Measurements from ENCODE around the gene COQ8B. TPM values are rescaled to one million over a fixed set of nuclear protein-coding genes. Genes with fewer than 3 reads are reported as not detected.
"Not testable (repeated sequence)": the region's sequence is repeated elsewhere in the genome, so short reads cannot be mapped to it uniquely, and the experiment has no call there.

Gene COQ8B
- 37.4 TPM for total RNA-seq
- long read RNA-seq, partial matches to known transcripts = 3 of 35 reads
- long read RNA-seq, other reads (novel, unspliced or antisense) = 30 of 35 reads

DNA sequence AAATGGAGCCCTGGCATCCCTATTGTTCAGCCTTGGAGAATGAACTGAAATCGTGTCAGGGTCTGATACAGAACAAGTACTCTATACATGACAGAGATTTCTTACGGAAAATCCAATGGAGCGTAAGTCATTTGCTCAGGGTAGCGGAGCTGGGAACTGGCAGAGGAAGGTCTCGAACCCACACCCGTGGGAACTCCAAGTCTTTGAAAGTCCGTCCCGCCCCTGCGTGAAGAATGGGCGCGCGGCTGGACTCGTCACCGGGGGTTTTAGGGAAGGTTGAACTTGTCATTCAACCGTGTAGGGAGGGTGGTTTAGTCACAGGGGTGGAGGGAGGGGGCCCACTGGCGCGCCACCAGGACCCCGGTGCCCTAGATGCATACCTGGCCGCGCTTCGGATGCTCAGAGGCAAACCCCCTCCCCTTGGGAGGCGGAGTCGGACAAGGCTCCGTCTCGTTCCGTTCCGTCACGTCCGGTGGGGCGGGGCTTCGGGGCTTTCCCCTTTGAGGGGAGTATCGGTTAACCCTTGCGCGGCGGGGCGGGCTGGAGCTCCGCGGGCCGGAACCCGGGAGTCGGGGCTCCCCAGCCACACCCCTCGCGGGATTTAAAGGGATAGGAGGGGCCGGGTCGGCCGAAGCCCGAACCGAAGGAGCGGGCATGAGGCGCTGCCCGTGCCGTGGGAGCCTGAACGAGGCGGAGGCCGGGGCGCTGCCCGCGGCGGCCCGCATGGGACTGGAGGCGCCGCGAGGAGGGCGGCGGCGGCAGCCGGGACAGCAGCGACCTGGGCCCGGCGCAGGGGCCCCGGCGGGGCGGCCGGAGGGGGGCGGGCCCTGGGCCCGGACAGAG, at the start of gene COQ8B, which contains the start of gene ITPKC:
COQ8B (minus strand) TSS at position 405 of the 843 bp plus-strand sequence. CDS start 2,254 bp downstream, outside the sequence.
ITPKC (plus strand) TSS at position 631 of the 843 bp plus-strand sequence; CDS start at position 655, 24 bp downstream.
- intact Hi-C loops (cut with DNase I) = loop anchor here (2.0 to 10.0 kb wide), 4 partner anchors 34 to 292 kb away; partner anchors contain the start of genes ACTMAP, EGLN2, LTBP4 and SERTAD1
- peak; percentile 100 for DNase-seq (ENCODE audit: missing footprints)
- ATAC-seq = peak; percentile 79

DNA sequence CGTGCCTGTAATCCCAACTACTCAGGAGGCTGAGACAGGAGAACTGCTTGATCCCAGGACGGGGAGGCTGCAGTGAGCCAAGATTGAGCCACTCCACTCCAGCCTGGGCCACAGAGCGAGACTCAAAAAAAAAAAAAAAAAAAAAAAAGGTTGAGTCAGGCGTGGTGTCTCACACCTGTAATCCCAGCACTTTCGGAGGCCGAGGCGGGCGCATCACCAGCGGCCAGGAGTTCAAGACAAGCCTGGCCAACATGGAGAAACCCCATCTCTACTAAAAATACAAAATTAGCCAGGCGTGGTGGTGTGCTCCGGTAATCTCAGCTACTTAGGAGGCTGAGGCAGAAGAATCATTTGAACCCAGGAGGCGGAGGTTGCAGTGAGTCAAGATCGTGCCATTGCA, 49.7 kb upstream of the COQ8B start:
- ATAC-seq; intact Hi-C loops (cut with DNase I); DNase-seq (ENCODE audit: missing footprints): not testable (repeated sequence)

DNA sequence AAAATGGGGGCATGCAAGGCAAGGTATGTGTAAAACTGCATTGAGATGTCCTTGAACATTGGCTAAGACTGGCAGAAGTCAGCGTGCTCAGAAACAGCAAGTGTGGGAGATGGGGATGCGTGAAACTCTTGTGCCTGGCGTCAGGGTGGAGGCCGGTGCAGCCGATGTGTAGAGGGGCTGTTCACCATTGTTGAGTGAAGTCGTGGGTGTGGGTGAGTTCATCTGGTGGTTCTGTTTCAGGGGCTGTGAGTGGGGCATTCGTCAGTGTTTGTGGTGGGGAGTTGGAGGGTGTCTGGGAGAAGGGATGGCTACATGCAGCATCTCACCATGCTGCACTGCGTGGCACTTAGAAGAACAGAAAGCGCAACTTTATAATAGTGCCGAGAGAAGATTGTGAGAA, 47.3 kb upstream of the COQ8B start:
- no peak for DNase-seq (ENCODE audit: missing footprints)
- ATAC-seq = no peak
- intact Hi-C loops (cut with DNase I) = no loop called here

DNA sequence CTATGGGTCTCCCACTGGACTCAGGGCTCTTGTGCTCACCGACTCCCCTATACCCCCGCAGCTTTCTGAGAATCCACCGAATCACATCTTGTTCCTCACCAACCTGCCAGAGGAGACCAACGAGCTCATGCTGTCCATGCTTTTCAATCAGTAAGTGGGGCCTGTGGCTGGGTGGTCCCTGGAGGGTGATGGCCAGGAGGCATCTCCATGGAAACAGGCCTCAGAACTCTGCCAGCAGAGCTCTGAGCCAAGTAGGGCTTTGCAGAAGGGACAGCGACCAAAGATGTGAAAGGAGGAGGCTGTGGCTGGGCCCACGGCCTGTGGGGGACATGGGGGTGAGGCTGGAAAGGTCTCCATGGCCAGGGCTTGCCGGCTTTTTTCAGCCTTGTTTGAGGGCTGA, 46.8 kb upstream of the COQ8B start:
- intact Hi-C loops (cut with DNase I) = no loop called here
- DNase-seq (ENCODE audit: missing footprints) (no peak), ATAC-seq (no peak)

DNA sequence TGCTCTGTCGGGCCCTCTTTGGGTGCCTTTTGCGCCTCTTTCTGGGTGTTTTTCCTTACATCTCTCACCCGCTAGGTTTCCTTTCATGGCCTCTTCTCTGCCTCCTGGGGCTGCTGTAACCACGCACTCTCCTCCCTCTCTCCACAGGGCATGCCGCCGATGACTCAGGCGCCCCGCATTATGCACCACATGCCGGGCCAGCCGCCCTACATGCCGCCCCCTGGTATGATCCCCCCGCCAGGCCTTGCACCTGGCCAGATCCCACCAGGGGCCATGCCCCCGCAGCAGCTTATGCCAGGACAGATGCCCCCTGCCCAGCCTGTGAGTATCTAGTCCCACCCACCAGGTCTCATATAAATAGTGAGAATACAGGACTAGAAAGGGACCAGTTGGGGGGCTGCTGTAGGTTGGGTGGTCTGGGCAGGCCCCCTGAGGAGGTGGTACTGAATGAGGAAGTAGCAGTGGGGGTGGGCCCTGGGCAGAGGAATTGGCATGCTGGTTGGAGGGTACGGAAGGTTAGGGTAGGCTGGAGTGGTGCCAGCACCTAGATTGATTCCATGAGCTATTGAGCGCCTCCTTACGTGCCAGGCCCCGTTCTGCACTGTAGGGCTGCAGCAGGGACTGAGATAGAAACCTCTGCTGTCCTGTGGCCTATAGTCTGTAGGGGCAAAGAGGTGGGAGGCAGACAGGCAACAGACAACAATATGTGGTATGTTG, 46.2 kb upstream of the COQ8B start:
- DNase-seq (ENCODE audit: missing footprints) (no peak), ATAC-seq (no peak)
- intact Hi-C loops (cut with DNase I) = no loop called here

GRCh38 chr19:40759352-40759751, 42.7 kb upstream of the COQ8B start:
- intact Hi-C loops (cut with DNase I) = no loop called here
- DNase-seq (ENCODE audit: missing footprints) (no peak), ATAC-seq (no peak)

DNA sequence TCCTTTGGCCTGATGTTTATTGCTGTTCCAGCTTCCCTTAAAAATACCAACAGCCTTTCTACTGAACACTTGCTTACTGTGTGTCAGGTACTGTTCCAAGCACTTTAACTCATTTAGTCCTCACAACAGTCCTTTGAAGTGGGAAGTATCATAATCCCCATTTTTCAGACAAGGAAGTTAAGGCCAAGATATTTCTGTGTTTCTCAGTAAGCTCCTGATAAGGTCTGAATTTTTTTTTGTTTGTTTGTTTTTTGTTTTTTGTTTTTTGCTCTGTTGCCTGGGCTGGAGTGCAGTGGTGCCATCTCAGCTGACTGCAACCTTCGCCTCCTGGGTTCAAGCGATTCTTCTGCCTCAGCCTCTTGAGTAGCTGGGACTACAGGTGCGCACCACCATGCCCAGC, 41.8 kb upstream of the COQ8B start:
- ATAC-seq (no peak), DNase-seq (ENCODE audit: missing footprints) (no peak)
- intact Hi-C loops (cut with DNase I) = no loop called here

- DNase-seq (ENCODE audit: missing footprints) (no peak), ATAC-seq (no peak)
- intact Hi-C loops (cut with DNase I) = no loop called here
Measured at GRCh38 chr19:40756502-40757110, 39.9 kb upstream of the COQ8B start.

- intact Hi-C loops (cut with DNase I) = no loop called here
- no peak for ATAC-seq
Measured at GRCh38 chr19:40755791-40756190, 39.1 kb upstream of the COQ8B start.

GRCh38 chr19:40755248-40755624, 38.5 kb upstream of the COQ8B start:
- ATAC-seq (no peak), DNase-seq (ENCODE audit: missing footprints) (no peak)
- intact Hi-C loops (cut with DNase I) = no loop called here

More at GRCh38 chr19:40755791-40756190, 39.1 kb upstream of the COQ8B start:
- DNase-seq (ENCODE audit: missing footprints) = no peak

DNA sequence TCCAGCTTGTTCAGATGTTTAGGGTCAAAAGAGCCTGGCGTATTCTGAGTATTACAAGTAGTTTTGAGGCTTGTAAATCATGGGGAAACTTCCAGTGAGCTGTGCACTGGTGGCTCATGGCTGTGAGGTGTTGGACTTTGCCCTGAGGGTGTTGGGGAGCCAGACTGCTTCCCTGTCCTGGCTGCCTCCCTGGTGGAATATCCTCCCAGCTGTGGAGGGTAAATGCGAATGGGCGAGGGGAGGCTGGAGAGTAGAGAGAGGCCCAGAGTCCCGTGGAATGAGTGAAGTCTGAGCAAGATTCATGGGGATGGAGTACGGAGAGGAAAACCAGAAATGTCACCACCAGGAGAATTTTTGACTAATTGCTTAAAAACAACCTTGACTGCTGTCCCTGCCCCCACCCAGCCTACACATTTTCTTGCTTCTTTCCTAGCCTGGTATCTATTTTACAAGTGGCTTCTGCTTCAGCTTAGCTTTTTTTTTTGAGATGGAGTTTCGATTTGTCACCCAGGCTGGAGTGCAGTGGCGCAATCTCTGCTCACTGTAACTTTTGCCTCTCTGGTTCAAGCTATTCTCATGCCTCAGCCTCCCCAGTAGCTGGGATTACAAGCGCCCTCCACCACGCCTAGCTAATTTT, 38.0 kb upstream of the COQ8B start:
- DNase-seq (ENCODE audit: missing footprints) (no peak), ATAC-seq (no peak)
- intact Hi-C loops (cut with DNase I) = no loop called here

DNA sequence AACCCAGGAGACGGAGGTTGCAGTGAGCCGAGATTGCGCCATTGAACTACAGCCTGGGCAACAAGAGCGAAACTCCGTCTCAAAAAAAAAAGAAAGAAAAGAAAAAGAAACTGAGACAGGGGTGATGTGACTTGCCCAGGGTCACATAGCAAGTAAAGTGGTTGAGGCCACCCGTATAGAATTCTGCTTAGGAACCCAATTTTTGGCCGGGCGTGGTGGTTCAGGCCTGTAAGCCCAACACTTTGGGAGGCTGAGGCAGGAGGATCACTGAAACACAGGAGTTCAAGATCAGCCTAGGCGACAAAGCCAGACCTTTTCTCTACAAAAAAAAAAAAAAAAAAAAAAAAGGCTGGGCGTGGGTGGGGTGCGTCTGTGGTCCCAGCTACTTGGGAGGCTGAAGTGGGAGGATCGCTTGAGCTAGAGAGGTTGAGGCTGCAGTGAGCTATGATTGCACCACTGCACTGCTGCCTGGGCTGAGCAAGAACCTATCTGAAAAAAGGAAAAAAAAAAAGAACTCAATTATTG, 35.6 kb upstream of the COQ8B start:
- intact Hi-C loops (cut with DNase I) = no loop called here
- no peak for DNase-seq (ENCODE audit: missing footprints)
- no peak for ATAC-seq

- peak; percentile 86 for ATAC-seq
- intact Hi-C loops (cut with DNase I) = loop anchor here (1.0 to 2.0 kb wide), 4 partner anchors 34 to 68 kb away; partner anchors contain the start of genes COQ8B, ITPKC and NUMBL
- peak; percentile 98 for DNase-seq (ENCODE audit: missing footprints)
Measured at GRCh38 chr19:40750874-40751537, 34.3 kb upstream of the COQ8B start, which contains the start of gene SNRPA. Gene SNRPA, plus strand, starts transcription at chr19:40751203. Its CDS starts 206 bp downstream, at chr19:40751409.

DNA sequence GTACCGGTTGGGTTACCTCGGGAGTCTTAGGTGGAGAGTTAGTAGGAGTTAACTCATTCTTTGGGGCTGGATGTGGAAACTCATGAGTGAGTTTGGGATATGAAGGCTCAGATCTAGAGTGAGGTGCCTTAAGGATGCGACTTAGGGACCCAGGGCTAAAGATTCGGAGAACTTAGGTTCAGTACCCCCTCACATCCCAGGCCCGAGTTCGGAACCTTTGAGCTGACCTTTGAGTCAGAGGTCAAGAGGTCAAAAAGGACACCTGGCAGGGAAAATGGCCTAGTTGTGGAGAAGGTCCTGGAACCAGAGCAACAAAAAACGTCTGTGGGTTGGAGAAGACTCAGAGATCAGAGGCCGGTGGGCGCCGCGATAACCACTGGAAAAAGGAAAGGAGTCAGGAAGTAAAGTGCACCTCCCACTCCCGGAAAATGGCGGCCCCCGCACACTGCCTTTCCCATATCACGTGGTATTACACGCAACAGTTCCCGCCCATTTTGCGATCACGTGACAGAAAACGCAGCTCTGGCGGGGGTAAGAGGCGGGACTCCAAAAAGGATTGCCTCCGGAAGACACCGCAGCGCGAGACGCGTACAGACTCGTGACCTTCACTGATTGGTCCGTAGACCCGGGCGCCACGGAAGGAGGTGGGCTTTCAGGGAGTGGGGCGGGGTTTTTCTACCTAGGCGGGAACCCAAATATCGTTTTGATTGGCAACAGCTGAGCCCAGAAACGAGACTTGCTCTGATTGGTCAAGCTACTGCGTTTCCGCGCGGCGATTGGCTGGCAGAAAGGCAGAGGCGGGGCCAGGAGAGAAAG, 33.6 kb upstream of the COQ8B start, which contains the start of gene ACTMAP:
ACTMAP (minus strand) TSS at position 420 of the 816 bp plus-strand sequence. CDS start 674 bp downstream, outside the sequence.
- DNase-seq (ENCODE audit: missing footprints) (peak; percentile 100), ATAC-seq (peak; percentile 97)
- intact Hi-C loops (cut with DNase I) = loop anchor here (1.0 to 2.0 kb wide), 4 partner anchors 33 to 69 kb away; partner anchors contain the start of genes COQ8B, ITPKC and NUMBL

DNA sequence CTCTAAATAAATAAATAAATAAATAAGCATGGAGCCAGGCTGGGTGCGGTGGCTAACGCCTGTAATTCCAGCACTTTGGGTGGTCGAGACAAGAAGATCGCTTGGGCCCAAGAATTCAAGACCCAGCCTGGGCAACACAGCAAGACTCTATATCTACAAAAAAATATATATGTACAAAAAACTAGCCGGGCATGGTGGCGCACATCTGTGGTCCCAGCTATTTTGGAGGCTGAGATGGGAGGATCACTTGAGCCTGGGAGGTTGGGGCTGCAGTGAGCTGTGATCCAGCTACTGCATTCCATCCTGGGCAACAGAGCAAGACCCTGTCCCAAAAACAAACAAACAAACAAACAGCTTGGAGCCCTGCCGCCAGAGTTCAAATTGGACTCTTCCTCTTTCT, 30.9 kb upstream of the COQ8B start:
- no peak for ATAC-seq

GRCh38 chr19:40745402-40745780, 28.7 kb upstream of the COQ8B start:
- ATAC-seq = no peak
- intact Hi-C loops (cut with DNase I) = no loop called here
- DNase-seq (ENCODE audit: missing footprints) = peak; percentile 22

More for the DNA sequence above, 30.9 kb upstream of the COQ8B start:
- no peak for DNase-seq (ENCODE audit: missing footprints)
- intact Hi-C loops (cut with DNase I) = no loop called here
